Subcutaneous adipose tissue (tissue), 4 donors: ENCODE data around the gene PPM1L. TPM values are rescaled to one million over a fixed set of nuclear protein-coding genes. Genes with fewer than 3 reads are reported as not detected.

ENCODE experiments used
- CTCF ChIP-seq: fragments of 450-650 bp; IDR thresholded peaks from one replicate; pipeline ENCODE4 v1.5.1; 2016; ENCODE audit warnings: low read depth, mild to moderate bottlenecking, control low read depth, antibody characterized with exemption, moderate library complexity
- total RNA-seq, 4 donors: library from RNA; depleted of rRNA; stranded (reverse); fragments of >200 nt; gene quantifications; one replicate each; pipeline ENCODE4 v1.1.0, GENCODE V29; 2016

Gene PPM1L
- total RNA-seq, 4 donors from 2014 or later, result 41.1 to 101 (median 52.8) TPM

GRCh38 chr3:161025911-161026310 lies 269.9 kb downstream of the PPM1L start:
- no peak for TF ChIP-seq CTCF

- TF ChIP-seq CTCF, result no peak
These were observed 270.8 kb downstream of the PPM1L start for GRCh38 chr3:161026612-161027510.

GRCh38 chr3:161028555-161029153 lies 272.6 kb downstream of the PPM1L start:
- no peak for TF ChIP-seq CTCF

- TF ChIP-seq CTCF, result no peak
These were observed 275.1 kb downstream of the PPM1L start for GRCh38 chr3:161031134-161031533.

GRCh38 chr3:161035711-161036110 lies 279.7 kb downstream of the PPM1L start:
- TF ChIP-seq CTCF, result no peak

GRCh38 chr3:161038725-161039124 lies 282.7 kb downstream of the PPM1L start:
- TF ChIP-seq CTCF, result no peak

- TF ChIP-seq CTCF, result no peak
These were observed 286.0 kb downstream of the PPM1L start for GRCh38 chr3:161042023-161042501.
